MG63 (cell line): ENCODE data around the gene TGFBI. TPM values are rescaled to one million over a fixed set of nuclear protein-coding genes. Genes with fewer than 3 reads are reported as not detected.
A peak's percentile ranks its signal among the peaks of the same experiment; 100 is the strongest.

ENCODE experiments used
- DNase-seq: peaks from one replicate; pipeline ENCODE4 v3.0.0-alpha.2; 2020
- H3K27me3 ChIP-seq: fragments of 250-450 bp; sonication (Bioruptor Pico); 2 replicates; pipeline ENCODE4 v1.5.1; 2020; ENCODE audit warnings: mild to moderate bottlenecking, moderate library complexity
- H3K36me3 ChIP-seq: fragments of 250-450 bp; sonication (Bioruptor Pico); 2 replicates; pipeline ENCODE4 v1.5.1; 2020; ENCODE audit warnings: mild to moderate bottlenecking, moderate library complexity
- H3K4me3 ChIP-seq: fragments of 250-450 bp; sonication (Bioruptor Pico); 2 replicates; pipeline ENCODE4 v1.5.1; 2020; ENCODE audit warnings: mild to moderate bottlenecking, moderate library complexity
- H3K9me3 ChIP-seq: fragments of 250-450 bp; sonication (Bioruptor Pico); 2 replicates; pipeline ENCODE4 v1.5.1; 2020; ENCODE audit warnings: mild to moderate bottlenecking, moderate library complexity
- total RNA-seq: library from RNA; depleted of rRNA; stranded (reverse); fragments of >200 nt; shearing (Covaris generic); gene quantifications from 2 replicates; pipeline ENCODE4 v1.2.3, GENCODE V29; 2014; ENCODE audit warnings: low replicate concordance

TGFBI gene
- total RNA-seq, 1 experiment from 2014 or later = 2,057 TPM

GRCh38 chr5:135998889-135999288 is 29.9 kb upstream of the TGFBI start:
- no peak overlapping the region for H3K4me3 ChIP-seq
- no peaks in the 10 kb centered on the region for H3K36me3 ChIP-seq
- H3K27me3 ChIP-seq = no peaks in the 10 kb centered on the region
- peaks cover 3% of the 10 kb centered on the region; the same call in 1 of the 2 replicates for H3K9me3 ChIP-seq
- no peak for DNase-seq

- H3K36me3 ChIP-seq = no peaks in the 10 kb centered on the region
- H3K4me3 ChIP-seq = no peak overlapping the region
- H3K27me3 ChIP-seq = no peaks in the 10 kb centered on the region
- H3K9me3 ChIP-seq = peaks cover 3% of the 10 kb centered on the region; the same call in 1 of the 2 replicates
- DNase-seq = peak; percentile 58
Measured at GRCh38 chr5:135999406-136000139, 29.2 kb upstream of the TGFBI start.

GRCh38 chr5:136000147-136000546 is 28.6 kb upstream of the TGFBI start:
- Histone ChIP-seq H3K9me3 (peaks cover under 1% of the 10 kb centered on the region; the same call in 1 of the 2 replicates), H3K27me3 (no peaks in the 10 kb centered on the region), H3K4me3 (no peak overlapping the region), H3K36me3 (no peaks in the 10 kb centered on the region)
- no peak for DNase-seq

GRCh38 chr5:136000932-136001331 is 27.9 kb upstream of the TGFBI start:
- Histone ChIP-seq H3K36me3 (no peaks in the 10 kb centered on the region), H3K4me3 (no peak overlapping the region), H3K27me3 (no peaks in the 10 kb centered on the region), H3K9me3 (no peaks in the 10 kb centered on the region)
- DNase-seq = no peak

GRCh38 chr5:136001466-136001981 is 27.3 kb upstream of the TGFBI start:
- DNase-seq = no peak
- Histone ChIP-seq H3K4me3 (no peak overlapping the region), H3K9me3 (no peaks in the 10 kb centered on the region), H3K36me3 (no peaks in the 10 kb centered on the region), H3K27me3 (no peaks in the 10 kb centered on the region)

- H3K4me3 ChIP-seq = no peak overlapping the region
- H3K9me3 ChIP-seq = no peaks in the 10 kb centered on the region
- H3K36me3 ChIP-seq = no peaks in the 10 kb centered on the region
- H3K27me3 ChIP-seq = no peaks in the 10 kb centered on the region
- DNase-seq = peak; percentile 40
Measured at GRCh38 chr5:136004436-136004835, 24.4 kb upstream of the TGFBI start.

GRCh38 chr5:136005476-136005875 is 23.3 kb upstream of the TGFBI start:
- Histone ChIP-seq H3K36me3 (no peaks in the 10 kb centered on the region), H3K4me3 (no peak overlapping the region)

GRCh38 chr5:136006164-136006563 is 22.6 kb upstream of the TGFBI start:
- no peaks in the 10 kb centered on the region for H3K27me3 ChIP-seq
- peak; percentile 71 for DNase-seq
- H3K9me3 ChIP-seq = no peaks in the 10 kb centered on the region
- H3K36me3 ChIP-seq = no peaks in the 10 kb centered on the region
- H3K4me3 ChIP-seq = no peak overlapping the region

More at GRCh38 chr5:136005476-136005875, 23.3 kb upstream of the TGFBI start:
- no peaks in the 10 kb centered on the region for H3K27me3 ChIP-seq
- no peaks in the 10 kb centered on the region for H3K9me3 ChIP-seq
- DNase-seq = no peak

- Histone ChIP-seq H3K36me3 (no peaks in the 10 kb centered on the region), H3K9me3 (no peaks in the 10 kb centered on the region), H3K27me3 (no peaks in the 10 kb centered on the region), H3K4me3 (no peak overlapping the region)
- DNase-seq = peak; percentile 92
Measured at GRCh38 chr5:136006761-136007251, 22.0 kb upstream of the TGFBI start.

GRCh38 chr5:136007271-136007670 is 21.5 kb upstream of the TGFBI start:
- DNase-seq = no peak
- no peaks in the 10 kb centered on the region for H3K36me3 ChIP-seq

GRCh38 chr5:136011414-136012001 is 17.3 kb upstream of the TGFBI start:
- Histone ChIP-seq H3K9me3 (no peaks in the 10 kb centered on the region), H3K27me3 (no peaks in the 10 kb centered on the region), H3K36me3 (no peaks in the 10 kb centered on the region), H3K4me3 (no peak overlapping the region)
- DNase-seq = no peak

More at GRCh38 chr5:136007271-136007670, 21.5 kb upstream of the TGFBI start:
- Histone ChIP-seq H3K4me3 (no peak overlapping the region), H3K9me3 (no peaks in the 10 kb centered on the region), H3K27me3 (no peaks in the 10 kb centered on the region)

GRCh38 chr5:136012041-136012804 is 16.6 kb upstream of the TGFBI start:
- no peaks in the 10 kb centered on the region for H3K27me3 ChIP-seq
- DNase-seq = no peak

GRCh38 chr5:136013559-136013958 is 15.2 kb upstream of the TGFBI start:
- H3K4me3 ChIP-seq = no peak overlapping the region
- no peaks in the 10 kb centered on the region for H3K27me3 ChIP-seq
- no peak for DNase-seq
- H3K36me3 ChIP-seq = no peaks in the 10 kb centered on the region
- peaks cover 5% of the 10 kb centered on the region; the same call in 1 of the 2 replicates for H3K9me3 ChIP-seq

More at GRCh38 chr5:136012041-136012804, 16.6 kb upstream of the TGFBI start:
- Histone ChIP-seq H3K36me3 (no peaks in the 10 kb centered on the region), H3K4me3 (no peak overlapping the region), H3K9me3 (no peaks in the 10 kb centered on the region)

GRCh38 chr5:136014049-136015002 is 14.5 kb upstream of the TGFBI start:
- peaks cover 5% of the 10 kb centered on the region; the same call in 1 of the 2 replicates for H3K9me3 ChIP-seq
- H3K27me3 ChIP-seq = no peaks in the 10 kb centered on the region
- no peaks in the 10 kb centered on the region for H3K36me3 ChIP-seq
- peak; percentile 94 for DNase-seq
- H3K4me3 ChIP-seq = no peak overlapping the region

- peaks cover 5% of the 10 kb centered on the region; the same call in 1 of the 2 replicates for H3K9me3 ChIP-seq
- no peak for DNase-seq
- no peak overlapping the region for H3K4me3 ChIP-seq
- no peaks in the 10 kb centered on the region for H3K36me3 ChIP-seq
- no peaks in the 10 kb centered on the region for H3K27me3 ChIP-seq
Measured at GRCh38 chr5:136015003-136015375, 13.8 kb upstream of the TGFBI start.
